SU-DHL-6 (cell line): ENCODE results near the gene CCR2.

Experiments
- H2AFZ ChIP-seq: fragments of 200-600 bp; sonication (generic); 2 replicates; pipeline ENCODE4 v1.6.1; 2014; ENCODE audit warnings: low read depth, mild to moderate bottlenecking, moderate library complexity, mixed read lengths, antibody characterized with exemption, low read length; ENCODE audit not compliant: severe bottlenecking
- H3F3A ChIP-seq: fragments of 200-600 bp; shearing (Covaris generic); 2 replicates; pipeline ENCODE4 v1.6.0; 2016; ENCODE audit warnings: antibody characterized with exemption, mild to moderate bottlenecking; ENCODE audit not compliant: insufficient read depth
- H3K27ac ChIP-seq: fragments of 200-600 bp; sonication (generic); 2 replicates; pipeline ENCODE4 v1.5.1; 2016; ENCODE audit warnings: low read depth, mild to moderate bottlenecking, low read length, moderate library complexity, mixed read lengths
- H3K27me3 ChIP-seq: fragments of 200-600 bp; sonication (generic), shearing (Covaris generic); 2 replicates; pipeline ENCODE4 v1.6.0; 2014; ENCODE audit warnings: mild to moderate bottlenecking, low read length
- H3K36me3 ChIP-seq: fragments of 200-600 bp; sonication (generic); 2 replicates; pipeline ENCODE4 v1.6.1; 2014; ENCODE audit warnings: mild to moderate bottlenecking, low read length, mixed read lengths
- H3K4me2 ChIP-seq: fragments of 300-600, 200-600 bp; shearing (Covaris generic), sonication (generic); 2 replicates; pipeline ENCODE4 v1.6.0; 2014; ENCODE audit warnings: low read length, low read depth, mild to moderate bottlenecking; ENCODE audit not compliant: poor library complexity, severe bottlenecking
- H3K4me3 ChIP-seq: fragments of 200-600 bp; sonication (generic); 2 replicates; pipeline ENCODE4 v1.5.1; 2014; ENCODE audit warnings: antibody characterized with exemption, low read length, mild to moderate bottlenecking, mixed read lengths; ENCODE audit not compliant: insufficient read depth, poor library complexity, severe bottlenecking
- H3K79me2 ChIP-seq: fragments of 200-600 bp; sonication (generic); 2 replicates; pipeline ENCODE4 v1.6.1; 2014; ENCODE audit warnings: mild to moderate bottlenecking, low read length, moderate library complexity; ENCODE audit not compliant: insufficient read depth
- H3K9ac ChIP-seq: fragments of 200-600 bp; sonication (generic); 2 replicates; pipeline ENCODE4 v1.7.0; 2014; ENCODE audit warnings: mild to moderate bottlenecking, low read length
- H3K9me2 ChIP-seq: fragments of 200-600 bp; sonication (generic); replicated peaks from 2 replicates; pipeline ENCODE4 v1.6.1; 2014; ENCODE audit warnings: low read length; ENCODE audit not compliant: insufficient read depth
- H3K9me3 ChIP-seq: fragments of 200-600 bp; sonication (generic); 2 replicates; pipeline ENCODE4 v1.6.1; 2014; ENCODE audit warnings: low read length, mixed read lengths; ENCODE audit not compliant: insufficient read depth
- H4K20me1 ChIP-seq: fragments of 200-600 bp; sonication (generic); 2 replicates; pipeline ENCODE4 v1.6.1; 2014; ENCODE audit warnings: low read depth, mild to moderate bottlenecking, antibody characterized with exemption, low read length, moderate library complexity, mixed read lengths
- CTCF ChIP-seq: fragments of 200-600 bp; sonication (generic); IDR thresholded peaks from one replicate; pipeline ENCODE4 v1.5.1; 2017; ENCODE audit warnings: antibody characterized with exemption, mild to moderate bottlenecking, low read length, moderate library complexity; ENCODE audit not compliant: insufficient read depth, poor library complexity, severe bottlenecking
- EZH2phosphoT487 ChIP-seq: fragments of 200-600 bp; sonication (generic), shearing (Covaris generic); conservative IDR thresholded peaks from 2 replicates; pipeline ENCODE4 v1.6.1; 2018; ENCODE audit warnings: mild to moderate bottlenecking, antibody characterized with exemption, low read length, moderate library complexity, mixed read lengths

Gene CCR2

GRCh38 chr3:46406788-46407611, 53.1 kb downstream of the CCR2 start, which contains the start of the genes CCR5AS and CCRL2:
Gene CCR5AS (minus strand): TSS chr3:46407066.
Gene CCRL2 (plus strand): TSS chr3:46407259. CDS start chr3:46408080, 821 bp downstream.
- TF ChIP-seq EZH2phosphoT487 (no peak), CTCF (no peak)
- Histone ChIP-seq H3K36me3 (no peaks in the 10 kb centered on the region), H3K27me3 (no peaks in the 10 kb centered on the region), H3F3A (no peaks in the 10 kb centered on the region), H4K20me1 (no peaks in the 10 kb centered on the region), H3K9ac (no peak within 1 kb of the TSS), H2AFZ (no peak within 1 kb of the TSS), H3K9me2 (no peaks in the 10 kb centered on the region), H3K79me2 (no peaks in the 10 kb centered on the region), H3K27ac (no peak within 1 kb of the TSS), H3K9me3 (no peaks in the 10 kb centered on the region), H3K4me3 (no peak within 1 kb of the TSS), H3K4me2 (no peak within 1 kb of the TSS)

GRCh38 chr3:46407970-46408369, 54.1 kb downstream of the CCR2 start:
- Histone ChIP-seq H3K4me2 (no peak overlapping the region), H3K27ac (no peak overlapping the region), H3K36me3 (no peaks in the 10 kb centered on the region), H3K9me2 (no peaks in the 10 kb centered on the region), H2AFZ (no peak overlapping the region), H3K4me3 (no peak overlapping the region), H3K79me2 (no peaks in the 10 kb centered on the region), H3K27me3 (no peaks in the 10 kb centered on the region), H4K20me1 (no peaks in the 10 kb centered on the region), H3K9me3 (no peaks in the 10 kb centered on the region), H3F3A (no peaks in the 10 kb centered on the region), H3K9ac (no peak overlapping the region)
- TF ChIP-seq CTCF (no peak), EZH2phosphoT487 (no peak)

- no peaks in the 10 kb centered on the region for H3K36me3 ChIP-seq
- H3K9me2 ChIP-seq: no peaks in the 10 kb centered on the region
- no peak for TF ChIP-seq EZH2phosphoT487
- no peak for TF ChIP-seq CTCF
- no peak overlapping the region for H3K4me2 ChIP-seq
- H3K4me3 ChIP-seq: no peak overlapping the region
- no peaks in the 10 kb centered on the region for H3K79me2 ChIP-seq
- no peaks in the 10 kb centered on the region for H3F3A ChIP-seq
- H3K9ac ChIP-seq: no peak overlapping the region
- no peaks in the 10 kb centered on the region for H4K20me1 ChIP-seq
- no peak overlapping the region for H2AFZ ChIP-seq
- H3K9me3 ChIP-seq: no peaks in the 10 kb centered on the region
- no peaks in the 10 kb centered on the region for H3K27me3 ChIP-seq
- H3K27ac ChIP-seq: no peak overlapping the region
These were observed 54.9 kb downstream of the CCR2 start for GRCh38 chr3:46408853-46409252.
